Measurements from ENCODE around the gene DNAJC17.
A peak's percentile ranks its signal among the peaks of the same experiment; 100 is the strongest.

The DNAJC17 gene

GRCh38 chr15:40845036-40845435, 37.8 kb upstream of the DNAJC17 start:
- Histone ChIP-seq H3K27ac (ENCODE audit: low read depth, low read length) (no peak overlapping the region), H3K4me2 (ENCODE audit: low read depth, low read length, poor library complexity, severe bottlenecking) (peak overlapping the region; percentile 47), H3K79me2 (ENCODE audit: insufficient read depth, low read length) (no peaks in the 10 kb centered on the region), H2AFZ (ENCODE audit: low read depth, low read length, severe bottlenecking) (no peak overlapping the region), H3K27me3 (ENCODE audit: low read length) (no peaks in the 10 kb centered on the region), H3F3A (ENCODE audit: insufficient read depth) (no peaks in the 10 kb centered on the region), H3K9me2 (replicated peaks; ENCODE audit: insufficient read depth, low read length) (no peaks in the 10 kb centered on the region), H3K36me3 (ENCODE audit: low read length) (no peaks in the 10 kb centered on the region), H4K20me1 (ENCODE audit: low read depth, low read length) (no peaks in the 10 kb centered on the region), H3K9ac (ENCODE audit: low read length) (0 out of 2 replicates have a peak overlapping the region, but pooled peaks have one; percentile 9), H3K4me3 (ENCODE audit: insufficient read depth, low read length, poor library complexity, severe bottlenecking) (no peak overlapping the region), H3K9me3 (ENCODE audit: insufficient read depth, low read length) (no peaks in the 10 kb centered on the region)
- TF ChIP-seq CTCF (IDR thresholded peaks at IDR 0.05; ENCODE audit: insufficient read depth, low read length, poor library complexity, severe bottlenecking) (no peak), EZH2phosphoT487 (conservative IDR thresholded peaks at IDR 0.05; ENCODE audit: low read length) (no peak)

- no peaks in the 10 kb centered on the region for H3K9me3 ChIP-seq (ENCODE audit: insufficient read depth, low read length)
Observed at GRCh38 chr15:40844696-40845030, 37.4 kb upstream of the DNAJC17 start.

GRCh38 chr15:40843885-40844695, 36.8 kb upstream of the DNAJC17 start, which contains the start of gene SPINT1:
SPINT1 (plus strand) TSS chr15:40844048; CDS start chr15:40844555, 507 bp downstream.
- Histone ChIP-seq H3K4me2 (ENCODE audit: low read depth, low read length, poor library complexity, severe bottlenecking) (peak within 1 kb of the TSS; percentile 47), H3K9ac (ENCODE audit: low read length) (peak within 1 kb of the TSS; percentile 9; the same call in 1 of the 2 replicates), H3K27ac (ENCODE audit: low read depth, low read length) (no peak within 1 kb of the TSS)

More at GRCh38 chr15:40844696-40845030, 37.4 kb upstream of the DNAJC17 start:
- peak overlapping the region; percentile 24 for H3K4me3 ChIP-seq (ENCODE audit: insufficient read depth, low read length, poor library complexity, severe bottlenecking)
- H3K9me2 ChIP-seq (replicated peaks; ENCODE audit: insufficient read depth, low read length), result no peaks in the 10 kb centered on the region
- H3K4me2 ChIP-seq (ENCODE audit: low read depth, low read length, poor library complexity, severe bottlenecking), result peak overlapping the region; percentile 47
- peak overlapping the region; percentile 9; the same call in 1 of the 2 replicates for H3K9ac ChIP-seq (ENCODE audit: low read length)
- no peak overlapping the region for H3K27ac ChIP-seq (ENCODE audit: low read depth, low read length)
- H3K36me3 ChIP-seq (ENCODE audit: low read length), result no peaks in the 10 kb centered on the region
- H3F3A ChIP-seq (ENCODE audit: insufficient read depth), result no peaks in the 10 kb centered on the region
- H3K79me2 ChIP-seq (ENCODE audit: insufficient read depth, low read length), result no peaks in the 10 kb centered on the region
- H4K20me1 ChIP-seq (ENCODE audit: low read depth, low read length), result no peaks in the 10 kb centered on the region
- H2AFZ ChIP-seq (ENCODE audit: low read depth, low read length, severe bottlenecking), result peak overlapping the region; percentile 49
- no peak for TF ChIP-seq CTCF (IDR thresholded peaks at IDR 0.05; ENCODE audit: insufficient read depth, low read length, poor library complexity, severe bottlenecking)
- no peak for TF ChIP-seq EZH2phosphoT487 (conservative IDR thresholded peaks at IDR 0.05; ENCODE audit: low read length)
- no peaks in the 10 kb centered on the region for H3K27me3 ChIP-seq (ENCODE audit: low read length)

More at GRCh38 chr15:40843885-40844695, 36.8 kb upstream of the DNAJC17 start, which contains the start of gene SPINT1:
- H2AFZ ChIP-seq (ENCODE audit: low read depth, low read length, severe bottlenecking), result peak within 1 kb of the TSS; percentile 49
- H3K9me2 ChIP-seq (replicated peaks; ENCODE audit: insufficient read depth, low read length), result no peaks in the 10 kb centered on the region
- no peak for TF ChIP-seq CTCF (IDR thresholded peaks at IDR 0.05; ENCODE audit: insufficient read depth, low read length, poor library complexity, severe bottlenecking)
- 0 out of 2 replicates have a peak, but pooled peaks have one; percentile 59 for TF ChIP-seq EZH2phosphoT487 (conservative IDR thresholded peaks at IDR 0.05; ENCODE audit: low read length)
- no peaks in the 10 kb centered on the region for H3K79me2 ChIP-seq (ENCODE audit: insufficient read depth, low read length)
- no peaks in the 10 kb centered on the region for H3K36me3 ChIP-seq (ENCODE audit: low read length)
- no peaks in the 10 kb centered on the region for H4K20me1 ChIP-seq (ENCODE audit: low read depth, low read length)
- H3K9me3 ChIP-seq (ENCODE audit: insufficient read depth, low read length), result no peaks in the 10 kb centered on the region
- no peaks in the 10 kb centered on the region for H3F3A ChIP-seq (ENCODE audit: insufficient read depth)
- H3K27me3 ChIP-seq (ENCODE audit: low read length), result no peaks in the 10 kb centered on the region
- H3K4me3 ChIP-seq (ENCODE audit: insufficient read depth, low read length, poor library complexity, severe bottlenecking), result peak within 1 kb of the TSS; percentile 24
